ENCODE measurements around the gene PPP4C.
"Not testable (repeated sequence)": the region's sequence is repeated elsewhere in the genome, so short reads cannot be mapped to it uniquely, and the experiment has no call there.

The PPP4C gene

GRCh38 chr16:30096862-30097563, 21.2 kb downstream of the PPP4C start:
- no peak for DNase-seq

DNA sequence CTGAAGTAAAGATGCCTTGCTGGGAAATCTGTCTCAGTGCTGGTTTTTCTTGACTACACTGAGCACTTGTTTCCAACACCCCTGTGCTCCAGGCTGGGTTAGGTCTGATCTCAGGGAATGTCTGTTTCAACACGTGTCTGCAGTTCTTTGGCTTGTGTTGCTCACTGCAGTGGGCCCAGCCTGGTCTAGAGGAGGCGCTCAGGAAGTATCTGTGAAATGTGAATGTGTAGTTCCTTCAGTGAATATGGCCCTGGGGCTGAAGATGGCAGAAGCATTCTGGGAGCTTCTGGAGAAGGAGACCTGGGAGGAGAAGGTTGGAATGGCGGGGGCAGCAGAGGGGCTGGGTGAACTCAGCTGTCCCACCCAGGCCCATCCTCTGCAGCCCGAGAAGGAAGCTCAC, 28.3 kb downstream of the PPP4C start:
- no peak for DNase-seq

GRCh38 chr16:30104492-30104891, 28.7 kb downstream of the PPP4C start:
- no peak for DNase-seq

- no peak for DNase-seq
Observed at GRCh38 chr16:30108059-30108850, 32.5 kb downstream of the PPP4C start.

DNA sequence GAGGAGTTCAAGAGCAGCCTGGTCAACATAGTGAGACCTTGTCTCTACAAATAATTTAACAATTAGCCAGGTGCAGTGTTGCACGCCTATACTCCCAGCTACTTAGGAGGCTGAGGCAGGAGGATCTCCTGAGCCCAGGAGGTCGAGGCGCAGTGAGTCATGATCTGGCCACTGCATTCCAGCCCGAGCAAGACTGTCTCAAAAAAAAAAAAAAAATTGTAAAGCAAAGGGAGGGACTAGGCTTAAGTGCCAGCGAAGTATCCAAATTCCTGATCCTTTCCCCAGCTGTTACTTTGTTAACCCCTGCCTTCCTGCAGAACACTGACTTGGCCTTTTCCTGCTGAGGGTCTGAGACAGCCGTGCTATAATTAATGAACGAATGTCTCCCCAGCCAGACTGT, 34.9 kb downstream of the PPP4C start:
- no peak for DNase-seq

- peak; percentile 42 for DNase-seq
Observed at GRCh38 chr16:30112197-30113030, 36.6 kb downstream of the PPP4C start.

DNA sequence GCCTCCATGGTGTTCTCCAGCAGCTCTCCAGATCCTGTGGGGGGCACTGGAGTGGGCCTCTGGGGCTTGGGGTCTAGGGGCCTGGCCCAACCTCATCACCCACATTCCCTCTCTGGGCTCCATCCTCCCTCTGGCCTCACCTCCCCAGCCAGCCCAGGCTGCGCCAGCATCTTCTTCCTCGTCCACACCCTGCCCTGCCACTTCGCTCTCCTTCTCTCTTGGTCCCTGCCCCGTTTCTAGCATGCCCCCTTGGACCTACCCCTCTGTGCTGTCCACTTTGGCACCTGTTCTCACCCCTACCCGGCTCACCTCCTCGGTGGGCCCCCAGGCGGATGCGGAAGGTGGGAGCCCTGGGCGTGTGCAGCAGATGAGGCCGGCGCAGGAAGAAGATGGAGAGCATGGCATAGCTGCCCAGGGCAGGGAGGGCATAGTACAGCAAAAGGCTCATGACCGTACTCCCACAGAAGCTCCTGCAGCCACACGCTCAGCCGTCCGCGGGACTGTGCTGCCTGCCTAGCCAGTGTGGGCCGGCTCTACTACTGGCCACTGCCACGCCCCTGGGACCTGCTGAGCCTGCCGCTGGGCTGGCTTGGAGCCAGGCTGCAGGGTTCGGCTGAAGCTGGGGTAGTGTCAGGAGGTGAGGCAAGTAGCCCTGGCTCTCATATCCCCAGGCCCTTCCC, 37.4 kb downstream of the PPP4C start, which contains the start of gene GDPD3:
Gene GDPD3 (minus strand): TSS at position 507 of the 680 bp plus-strand sequence. CDS start 59 bp downstream, at position 448.
- DNase-seq: no peak

DNA sequence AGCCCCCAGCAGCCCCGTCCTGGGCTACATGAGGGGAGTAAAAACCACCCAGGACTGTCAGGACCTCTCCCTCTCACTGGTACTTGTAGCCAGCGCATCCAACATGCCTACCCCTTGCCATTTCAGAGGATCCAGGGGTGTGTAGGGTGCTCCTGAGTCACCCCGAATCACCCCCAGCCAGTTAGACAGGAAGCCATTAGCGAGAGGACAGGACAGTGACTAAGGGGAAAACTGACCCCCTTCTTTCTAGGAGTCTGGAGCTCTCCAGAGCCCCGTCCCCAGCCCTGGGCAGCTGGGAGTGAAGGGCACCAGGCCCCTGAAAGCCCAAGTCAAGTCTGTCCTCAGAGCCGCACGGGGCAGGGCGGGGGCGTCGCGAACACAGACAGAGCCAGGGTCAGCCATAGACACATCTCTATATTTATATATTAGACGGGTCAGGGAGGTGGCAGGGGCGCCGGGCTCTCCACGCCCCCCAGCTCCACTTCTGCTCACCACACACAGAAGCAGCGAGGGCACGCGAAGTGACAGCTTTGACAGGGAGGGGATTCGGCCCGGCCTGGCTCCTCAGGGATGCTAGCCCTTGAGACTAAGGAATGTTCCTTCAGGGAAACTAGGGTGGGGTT, 38.0 kb downstream of the PPP4C start:
- no peak for DNase-seq

- no peak for DNase-seq
Observed at GRCh38 chr16:30114411-30114810, 38.6 kb downstream of the PPP4C start.

DNA sequence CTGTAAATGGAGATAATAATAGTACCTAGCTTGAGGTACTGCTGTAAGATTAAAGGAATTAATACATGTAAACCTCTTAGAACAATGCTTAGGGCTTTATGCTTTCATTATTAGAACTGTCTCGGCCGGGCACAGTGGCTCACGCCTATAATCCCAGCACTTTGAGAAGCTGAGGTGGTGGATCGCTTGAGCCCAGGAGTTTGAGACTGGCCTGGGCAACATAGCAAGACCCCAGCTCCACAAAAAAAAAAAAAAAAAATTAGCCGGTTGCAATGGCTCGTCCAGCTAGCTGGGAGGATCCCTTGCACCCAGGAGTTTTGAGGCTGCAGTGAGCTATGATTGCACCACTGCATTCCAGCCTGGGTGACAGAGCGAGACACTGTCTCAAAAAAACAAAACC, 39.0 kb downstream of the PPP4C start:
- DNase-seq: not testable (repeated sequence)

GRCh38 chr16:30115238-30115637, 39.4 kb downstream of the PPP4C start:
- no peak for DNase-seq

DNA sequence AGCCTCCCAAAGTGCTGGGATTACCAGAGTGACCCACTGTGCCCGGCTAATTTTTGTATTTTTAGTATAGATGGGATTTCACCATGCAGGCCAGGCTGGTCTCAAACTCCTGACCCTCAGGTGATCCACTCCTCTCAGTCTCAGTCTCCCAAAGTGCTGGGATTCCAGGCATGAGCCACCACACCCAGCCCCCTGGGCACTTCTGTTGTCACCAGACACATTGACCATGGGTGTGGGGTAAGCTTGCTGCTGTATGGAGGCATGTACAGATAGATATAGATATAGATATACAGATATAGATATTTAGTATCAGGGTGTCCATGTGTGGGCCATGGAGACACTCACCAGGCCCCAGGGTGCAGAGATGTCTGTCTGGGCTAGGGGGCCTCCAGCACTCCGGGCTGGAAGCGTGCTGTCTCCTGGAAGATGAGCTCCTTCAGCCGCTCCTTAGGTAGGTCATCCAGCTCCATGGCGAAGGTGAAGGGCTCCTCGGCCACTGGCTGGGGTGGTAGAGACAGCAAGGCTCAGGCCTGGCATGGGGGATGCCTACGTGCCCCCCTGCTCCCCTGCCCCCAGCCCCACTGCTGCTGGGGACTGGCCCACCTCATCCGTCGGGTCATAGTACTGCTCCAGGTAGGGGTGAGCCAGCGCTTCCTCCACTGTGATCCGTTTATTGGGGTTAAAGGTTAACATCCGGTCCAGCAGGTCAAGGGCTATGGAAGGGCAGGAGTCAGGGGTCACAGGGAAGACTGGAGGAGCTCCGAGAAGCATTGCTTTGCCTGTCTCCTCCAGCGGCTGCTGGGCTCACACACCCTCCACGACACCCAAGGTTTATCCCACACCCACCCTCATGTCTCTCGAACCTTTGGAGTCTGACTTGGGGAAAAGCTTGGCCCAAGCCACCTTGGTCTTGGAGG, 40.8 kb downstream of the PPP4C start:
- DNase-seq: no peak

GRCh38 chr16:30117768-30118167, 42.0 kb downstream of the PPP4C start:
- DNase-seq: no peak

DNA sequence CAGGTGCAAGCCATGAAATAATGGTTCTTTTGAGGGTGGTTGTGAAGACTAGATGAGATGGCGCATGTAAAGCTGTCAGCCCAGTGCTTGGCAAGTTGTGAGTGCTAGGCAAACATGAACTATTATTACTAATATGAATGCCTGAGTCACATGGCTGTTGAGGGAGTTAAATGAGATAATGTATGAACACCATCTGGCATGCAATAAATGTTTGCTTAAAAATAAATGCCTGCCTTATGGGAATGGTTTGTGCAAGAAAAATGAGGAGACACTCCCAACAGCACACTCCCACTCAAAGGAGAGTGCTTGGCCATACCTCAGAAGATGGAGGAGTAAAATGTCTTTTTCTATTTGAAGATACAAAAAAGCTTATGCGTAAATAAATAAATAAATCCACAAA, 43.6 kb downstream of the PPP4C start:
- no peak for DNase-seq

GRCh38 chr16:30120340-30121105, 44.7 kb downstream of the PPP4C start:
- no peak for DNase-seq

DNA sequence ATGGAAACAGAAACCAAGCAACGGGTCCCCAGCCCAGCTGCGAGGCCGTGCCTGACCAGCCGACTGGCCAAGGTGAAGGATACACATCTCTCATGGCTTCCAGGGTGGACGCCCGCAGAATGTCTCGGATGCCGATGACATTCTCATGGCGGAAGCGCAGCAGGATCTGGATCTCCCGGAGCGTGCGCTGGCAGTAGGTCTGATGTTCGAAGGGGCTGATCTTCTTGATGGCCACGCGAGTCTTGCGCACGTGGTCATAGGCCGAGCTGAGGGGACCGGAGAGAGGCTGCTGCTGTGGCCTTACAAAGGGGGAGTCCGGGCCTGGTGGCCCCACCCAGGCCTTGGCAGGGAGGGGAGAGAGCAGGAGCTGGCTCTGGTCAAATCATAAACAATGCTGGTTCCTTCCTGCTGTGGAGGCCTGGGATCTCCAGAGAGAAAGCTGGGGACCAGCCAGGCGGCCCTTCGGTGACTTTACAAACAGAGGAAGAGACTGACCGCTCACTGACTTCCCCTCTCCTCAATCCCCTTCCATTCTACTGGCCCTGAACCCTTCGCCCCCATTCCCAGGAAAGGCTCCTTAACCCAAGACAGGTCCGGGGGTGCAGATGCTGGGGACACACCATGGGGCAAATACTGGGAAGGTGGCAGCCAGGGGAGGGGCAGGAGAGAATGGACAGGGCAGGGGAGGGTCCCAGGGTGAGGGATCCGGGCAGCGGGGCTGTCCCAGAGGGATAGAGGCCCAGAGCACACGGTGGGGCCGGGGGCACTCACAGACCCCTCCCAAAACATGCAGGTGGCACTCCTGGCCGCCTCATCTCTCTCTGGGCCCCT, 46.2 kb downstream of the PPP4C start:
- no peak for DNase-seq

DNA sequence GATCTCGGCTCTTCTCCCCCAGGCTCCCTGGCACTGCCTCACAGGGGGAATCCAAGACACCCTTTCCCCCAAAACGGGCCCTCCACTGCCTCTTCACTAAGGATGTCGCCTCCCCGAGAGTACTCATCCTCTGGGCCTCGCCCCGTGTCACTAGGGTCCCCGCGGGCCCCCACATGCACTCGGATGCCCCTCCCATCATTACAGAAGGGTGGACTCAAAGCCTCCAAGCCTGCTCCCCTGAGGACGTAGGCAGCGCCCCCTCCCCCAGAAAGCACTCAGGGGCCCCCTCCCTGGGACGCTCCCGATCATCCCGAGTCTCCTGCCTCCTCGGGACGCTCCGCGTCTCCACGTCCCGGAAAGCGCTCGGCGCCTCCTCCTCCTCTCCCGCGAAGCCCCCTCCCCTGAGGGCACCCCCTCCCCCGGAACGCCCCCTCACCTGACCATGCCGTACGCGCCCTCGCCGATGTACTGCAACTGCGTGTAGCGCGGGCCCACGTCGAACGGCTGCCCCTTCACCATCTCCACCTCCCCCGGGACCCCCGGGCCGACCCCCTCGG, 46.9 kb downstream of the PPP4C start:
- no peak for DNase-seq

- DNase-seq: no peak
Observed at GRCh38 chr16:30124985-30125379, 49.2 kb downstream of the PPP4C start.

DNA sequence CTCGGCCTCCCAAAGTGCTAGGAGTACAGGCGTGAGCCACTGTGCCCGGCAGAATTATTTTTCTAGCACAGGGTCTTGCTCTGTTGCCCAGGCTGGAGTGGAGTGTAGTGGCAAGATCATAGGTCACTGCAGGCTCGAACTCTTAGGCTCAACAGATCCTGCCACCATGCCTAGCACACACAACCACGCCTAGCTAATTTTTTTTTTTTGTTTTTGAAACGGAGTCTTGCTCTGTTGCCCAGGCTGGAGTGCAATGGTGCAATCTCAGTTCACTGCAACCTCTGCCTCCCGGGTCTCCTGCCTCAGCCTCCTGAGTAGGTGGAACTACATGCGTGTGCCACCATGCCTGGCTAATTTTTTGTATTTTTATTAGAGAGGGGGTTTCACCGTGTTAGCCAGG, 49.9 kb downstream of the PPP4C start:
- DNase-seq: not testable (repeated sequence)

All from fibroblast of skin of abdomen (primary cell).